ENCODE measurements around the gene DENND6B. TPM values are rescaled to one million over a fixed set of nuclear protein-coding genes. Genes with fewer than 3 reads are reported as not detected.

The DENND6B gene
- total and polyA plus RNA-seq, 2 donors (not counting 3 experiments of a cell fraction or from before 2014, with no cell fraction given): 4.1 to 5.9 TPM

DNA sequence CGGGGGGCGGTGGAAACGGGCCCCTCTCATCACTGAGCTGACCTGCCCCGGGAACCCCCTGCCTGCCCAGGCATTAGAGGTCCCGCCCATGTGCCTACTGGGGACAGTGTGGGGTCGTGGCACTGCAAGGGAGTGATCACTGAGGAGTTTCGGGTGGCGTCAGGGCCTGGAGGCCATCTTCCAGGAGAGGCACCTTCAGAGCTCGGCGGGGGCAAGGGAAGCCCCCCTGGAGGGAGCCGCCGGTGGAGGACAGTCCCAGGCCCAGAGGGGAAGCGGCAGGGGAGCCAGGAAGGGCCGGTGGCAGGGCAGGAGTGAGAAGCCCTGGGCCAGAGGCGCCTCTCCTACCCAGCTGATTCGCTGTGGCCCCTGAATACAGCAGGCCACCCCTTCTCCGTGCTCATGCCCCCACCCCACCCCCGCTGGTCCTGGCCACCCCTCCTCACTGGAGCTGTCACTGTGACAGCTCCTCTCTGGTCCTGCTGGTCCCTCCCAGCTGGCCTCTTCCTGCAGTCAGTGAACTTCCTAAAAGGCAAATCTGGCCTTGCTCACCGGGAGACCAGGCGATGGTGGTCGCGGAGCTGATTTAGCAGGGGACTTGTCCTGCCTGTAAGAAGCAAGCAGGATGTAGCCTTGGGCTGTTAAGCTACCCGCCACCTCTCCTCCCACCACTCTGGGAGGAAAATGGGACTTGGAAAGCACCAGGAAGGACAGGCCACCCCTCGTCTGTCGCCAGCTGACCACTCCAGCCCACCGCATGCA lies 54.6 kb downstream of the DENND6B start:
- Histone ChIP-seq H3K36me3 (ENCODE audit: control insufficient read depth in 2 of 2, extremely low read depth in 1 of 2, insufficient read depth in 2 of 2, low read length in 2 of 2) (peaks cover 5 to 18% of the 10 kb centered on the region in 2 experiments), H3K4me3 (replicated peaks in 1 of 3; ENCODE audit: insufficient read depth in 1 of 3, low read depth in 1 of 3, low read length in 3 of 3) (no peak overlapping the region), H3K79me2 (ENCODE audit: control insufficient read depth, insufficient read depth, low read length) (no peaks in the 10 kb centered on the region), H4K20me1 (replicated peaks; ENCODE audit: control insufficient read depth, extremely low read depth, insufficient read depth, low read length) (no peaks in the 10 kb centered on the region), H3K9me3 (replicated peaks; ENCODE audit: control insufficient read depth, insufficient read depth, low read length) (no peaks in the 10 kb centered on the region), H3K4me1 (ENCODE audit: control insufficient read depth, extremely low read depth, insufficient read depth, low read length) (peaks cover 12% of the 10 kb centered on the region), H3K9ac (replicated peaks; ENCODE audit: extremely low read depth, insufficient read depth, low read length) (no peak overlapping the region), H3K4me2 (ENCODE audit: insufficient read depth, low read length) (no peak overlapping the region), H3K27me3 (ENCODE audit: control insufficient read depth in 2 of 2, insufficient read depth in 2 of 2, low read length in 2 of 2) (no peaks in the 10 kb centered on the region), H2AFZ (ENCODE audit: low read depth, low read length) (no peak overlapping the region), H3K27ac (ENCODE audit: insufficient read depth, low read depth, low read length) (no peak overlapping the region), H3K9me1 (replicated peaks; ENCODE audit: control insufficient read depth, extremely low read depth, insufficient read depth, low read length) (no peaks in the 10 kb centered on the region)
- dilution Hi-C loops (cut with MboI; ENCODE audit: extremely low pct_ligation_motif_present, low sequenced_read_pairs): no loop called here
- ChIA-PET POLR2A (interaction anchor here (1.4 kb wide), 1 partner anchor 11 kb away, joined by 3 read pairs; the partner anchor contains the start of gene MAPK12), CTCF (interaction anchor here (1.0 to 3.0 kb wide), 7 partner anchors 12 to 70 kb away, joined by 4 to 26 read pairs (median 10); partner anchors contain the start of genes DENND6B, HDAC10, MAPK12 and TUBGCP6)
- no peak for FAIRE-seq
- BruUV-seq (replicated peaks): no TSS peak
- no peak for DNase-seq (ENCODE audit: low read depth, low spot score)
- TF ChIP-seq POLR2AphosphoS5 (IDR thresholded peaks at IDR 0.05; ENCODE audit: insufficient read depth, low read depth, low read length): peak; percentile 30
- no peak for TF ChIP-seq GATA2 (IDR thresholded peaks at IDR 0.05; ENCODE audit: insufficient read depth, insufficient read length, low read depth, low read length)
- intact Hi-C loops (cut with micrococcal nuclease): no loop called here

DNA sequence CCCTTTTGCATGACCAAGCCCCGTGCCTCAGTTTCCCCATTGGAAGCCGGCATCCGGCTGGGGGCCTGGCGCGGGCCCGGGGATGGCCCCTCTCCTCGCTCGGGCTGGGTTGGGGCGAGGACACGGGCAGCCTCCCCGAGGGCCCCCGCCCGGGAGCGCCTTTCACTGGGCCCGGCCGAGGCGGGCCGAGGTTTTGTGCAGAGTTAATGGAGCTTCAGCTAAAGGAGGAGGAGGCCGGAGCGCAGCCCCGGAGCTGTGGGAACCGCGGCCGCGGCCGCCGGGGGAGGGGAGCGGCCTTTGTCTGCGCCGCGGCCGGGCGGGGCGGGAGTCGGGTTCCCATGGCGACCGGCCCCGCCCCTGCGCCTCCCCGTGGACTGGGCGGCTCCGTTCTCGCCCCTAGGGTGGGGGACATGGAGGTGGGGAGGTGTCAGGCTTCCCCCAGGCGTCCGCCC lies 55.3 kb downstream of the DENND6B start:
- peak; percentile 47 for DNase-seq (ENCODE audit: low read depth, low spot score)
- FAIRE-seq: peak; percentile 40
- H3K79me2 ChIP-seq (ENCODE audit: control insufficient read depth, insufficient read depth, low read length): no peaks in the 10 kb centered on the region
- intact Hi-C loops (cut with micrococcal nuclease) (loop anchor here (2.0 kb wide), 2 partner anchors 35 to 55 kb away; partner anchors contain the start of genes DENND6B and PLXNB2), dilution Hi-C loops (cut with MboI; ENCODE audit: extremely low pct_ligation_motif_present, low sequenced_read_pairs) (no loop called here)
- H3K9me3 ChIP-seq (replicated peaks; ENCODE audit: control insufficient read depth, insufficient read depth, low read length): no peaks in the 10 kb centered on the region
- peaks cover 12% of the 10 kb centered on the region for H3K4me1 ChIP-seq (ENCODE audit: control insufficient read depth, extremely low read depth, insufficient read depth, low read length)
- POLR2A ChIA-PET: interaction anchor here (1.4 kb wide), 1 partner anchor 10 kb away, joined by 3 read pairs; the partner anchor contains the start of gene MAPK12
- BruUV-seq (replicated peaks): no TSS peak
- no peak overlapping the region for H3K27ac ChIP-seq (ENCODE audit: insufficient read depth, low read depth, low read length)
- H3K9ac ChIP-seq (replicated peaks; ENCODE audit: extremely low read depth, insufficient read depth, low read length): peak overlapping the region; percentile 31
- TF ChIP-seq MYC (IDR thresholded peaks at IDR 0.05; ENCODE audit: low read depth, low read length) (no peak), POLR2A (IDR thresholded peaks at IDR 0.05; ENCODE audit: low read depth, low read length) (no peak), EZH2 (IDR thresholded peaks at IDR 0.05; ENCODE audit: borderline replicate concordance, low read depth, low read length, severe bottlenecking) (no peak), GATA2 (IDR thresholded peaks at IDR 0.05; ENCODE audit: insufficient read depth, insufficient read length, low read depth, low read length) (no peak), FOS (IDR thresholded peaks at IDR 0.05; ENCODE audit: borderline replicate concordance, insufficient read depth, low read length) (no peak), POLR2AphosphoS5 (IDR thresholded peaks at IDR 0.05; ENCODE audit: insufficient read depth, low read depth, low read length) (peak; percentile 20), JUN (IDR thresholded peaks at IDR 0.05; ENCODE audit: borderline replicate concordance, insufficient read depth, insufficient read length, low read depth) (no peak)
- TF ChIP-seq, protein P1, sequence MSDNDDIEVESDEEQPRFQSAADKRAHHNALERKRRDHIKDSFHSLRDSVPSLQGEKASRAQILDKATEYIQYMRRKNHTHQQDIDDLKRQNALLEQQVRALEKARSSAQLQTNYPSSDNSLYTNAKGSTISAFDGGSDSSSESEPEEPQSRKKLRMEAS (IDR thresholded peaks at IDR 0.05; ENCODE audit: insufficient read depth, insufficient read length): no peak
- TF ChIP-seq, protein P2, sequence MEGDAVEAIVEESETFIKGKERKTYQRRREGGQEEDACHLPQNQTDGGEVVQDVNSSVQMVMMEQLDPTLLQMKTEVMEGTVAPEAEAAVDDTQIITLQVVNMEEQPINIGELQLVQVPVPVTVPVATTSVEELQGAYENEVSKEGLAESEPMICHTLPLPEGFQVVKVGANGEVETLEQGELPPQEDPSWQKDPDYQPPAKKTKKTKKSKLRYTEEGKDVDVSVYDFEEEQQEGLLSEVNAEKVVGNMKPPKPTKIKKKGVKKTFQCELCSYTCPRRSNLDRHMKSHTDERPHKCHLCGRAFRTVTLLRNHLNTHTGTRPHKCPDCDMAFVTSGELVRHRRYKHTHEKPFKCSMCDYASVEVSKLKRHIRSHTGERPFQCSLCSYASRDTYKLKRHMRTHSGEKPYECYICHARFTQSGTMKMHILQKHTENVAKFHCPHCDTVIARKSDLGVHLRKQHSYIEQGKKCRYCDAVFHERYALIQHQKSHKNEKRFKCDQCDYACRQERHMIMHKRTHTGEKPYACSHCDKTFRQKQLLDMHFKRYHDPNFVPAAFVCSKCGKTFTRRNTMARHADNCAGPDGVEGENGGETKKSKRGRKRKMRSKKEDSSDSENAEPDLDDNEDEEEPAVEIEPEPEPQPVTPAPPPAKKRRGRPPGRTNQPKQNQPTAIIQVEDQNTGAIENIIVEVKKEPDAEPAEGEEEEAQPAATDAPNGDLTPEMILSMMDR (IDR thresholded peaks at IDR 0.05; ENCODE audit: extremely low read depth in 1 of 2, insufficient read depth in 1 of 2, low read depth in 1 of 2, low read length in 2 of 2): peak in 1 of 2 donors; percentile 35
- H3K9me1 ChIP-seq (replicated peaks; ENCODE audit: control insufficient read depth, extremely low read depth, insufficient read depth, low read length): no peaks in the 10 kb centered on the region
- H2AFZ ChIP-seq (ENCODE audit: low read depth, low read length): no peak overlapping the region
- peak overlapping the region; percentile 61 for H3K4me2 ChIP-seq (ENCODE audit: insufficient read depth, low read length)
- CTCF ChIA-PET: interaction anchor here (0.5 to 3.0 kb wide), 8 partner anchors 11 to 71 kb away, joined by 3 to 26 read pairs (median 10); partner anchors contain the start of genes DENND6B, HDAC10, MAPK12 and TUBGCP6
- H3K4me3 ChIP-seq (replicated peaks in 1 of 3; ENCODE audit: insufficient read depth in 1 of 3, low read depth in 1 of 3, low read length in 3 of 3): peak overlapping the region; percentile 4 to 42 (median 30)
- H3K36me3 ChIP-seq (ENCODE audit: control insufficient read depth in 2 of 2, extremely low read depth in 1 of 2, insufficient read depth in 2 of 2, low read length in 2 of 2): peaks cover 5 to 15% of the 10 kb centered on the region in 2 experiments
- H4K20me1 ChIP-seq (replicated peaks; ENCODE audit: control insufficient read depth, extremely low read depth, insufficient read depth, low read length): no peaks in the 10 kb centered on the region
- no peaks in the 10 kb centered on the region for H3K27me3 ChIP-seq (ENCODE audit: control insufficient read depth in 2 of 2, insufficient read depth in 2 of 2, low read length in 2 of 2)

Data from endothelial cell of umbilical vein (primary cell).